DOHH2 (cell line): ENCODE results near the gene RAD9B.

Experiments
- CTCF ChIP-seq: fragments of 200-600 bp; sonication (generic); IDR thresholded peaks from one replicate; pipeline ENCODE4 v1.5.1; 2014; ENCODE audit warnings: antibody characterized with exemption, mild to moderate bottlenecking, low read depth, low read length; ENCODE audit not compliant: poor library complexity, severe bottlenecking
- EZH2phosphoT487 ChIP-seq: fragments of 200-600 bp; sonication (generic); IDR thresholded peaks from 2 replicates; pipeline ENCODE4 v1.6.1; 2017; ENCODE audit warnings: borderline replicate concordance, mild to moderate bottlenecking, antibody characterized with exemption, low read length, moderate library complexity, mixed read lengths

GRCh38 chr12:110550981-110551380, 48.9 kb downstream of the RAD9B start:
- TF ChIP-seq CTCF: no peak
- no peak for TF ChIP-seq EZH2phosphoT487
